Activated CD4-positive, CD25-positive, alpha-beta regulatory T cell treated with anti-CD3 and anti-CD28 coated beads, Interleukin-2, amount 50 U/mL, for 72 hours (primary cell): ENCODE data around the gene NAV2.

Source experiments
- DNase-seq: peaks from one replicate; pipeline ENCODE4 v3.0.0; 2021

Gene NAV2

GRCh38 chr11:19747634-19748033, 35.0 kb downstream of the NAV2 start:
- no peak for DNase-seq

GRCh38 chr11:19751055-19751454, 38.4 kb downstream of the NAV2 start:
- no peak for DNase-seq

GRCh38 chr11:19753451-19754106, 40.9 kb downstream of the NAV2 start:
- no peak for DNase-seq

- no peak for DNase-seq
Measured at GRCh38 chr11:19756675-19757475, 44.2 kb downstream of the NAV2 start.

- DNase-seq = no peak
Measured at GRCh38 chr11:19759389-19759788, 46.8 kb downstream of the NAV2 start.

- DNase-seq = no peak
Measured at GRCh38 chr11:19762266-19762665, 49.6 kb downstream of the NAV2 start.

GRCh38 chr11:19763330-19763729, 50.7 kb downstream of the NAV2 start:
- DNase-seq = no peak

- no peak for DNase-seq
Measured at GRCh38 chr11:19766206-19766605, 53.6 kb downstream of the NAV2 start.

- no peak for DNase-seq
Measured at GRCh38 chr11:19766810-19767209, 54.2 kb downstream of the NAV2 start.

- DNase-seq = no peak
Measured at GRCh38 chr11:19767627-19768151, 55.1 kb downstream of the NAV2 start.

- DNase-seq = no peak
Measured at GRCh38 chr11:19768197-19768596, 55.6 kb downstream of the NAV2 start.

GRCh38 chr11:19768815-19769214, 56.2 kb downstream of the NAV2 start:
- DNase-seq = no peak

- no peak for DNase-seq
Measured at GRCh38 chr11:19769820-19770219, 57.2 kb downstream of the NAV2 start.

- no peak for DNase-seq
Measured at GRCh38 chr11:19770277-19770676, 57.6 kb downstream of the NAV2 start.

GRCh38 chr11:19771463-19771862, 58.8 kb downstream of the NAV2 start:
- DNase-seq = no peak

GRCh38 chr11:19772480-19772879, 59.8 kb downstream of the NAV2 start:
- DNase-seq = no peak

GRCh38 chr11:19774329-19774728, 61.7 kb downstream of the NAV2 start:
- DNase-seq = no peak

- no peak for DNase-seq
Measured at GRCh38 chr11:19774817-19775580, 62.4 kb downstream of the NAV2 start.

GRCh38 chr11:19775622-19776021, 63.0 kb downstream of the NAV2 start:
- DNase-seq = no peak

GRCh38 chr11:19777039-19777376, 64.4 kb downstream of the NAV2 start:
- DNase-seq = no peak

GRCh38 chr11:19777377-19778102, 64.9 kb downstream of the NAV2 start:
- no peak for DNase-seq

- no peak for DNase-seq
Measured at GRCh38 chr11:19779740-19780139, 67.1 kb downstream of the NAV2 start.

GRCh38 chr11:19781351-19781750, 68.7 kb downstream of the NAV2 start:
- no peak for DNase-seq
